Cardiac septum (tissue), 1 donor: ENCODE results near the gene TMEM258. TPM values are rescaled to one million over a fixed set of nuclear protein-coding genes. Genes with fewer than 3 reads are reported as not detected.

Experiments
- DNase-seq: peaks from one replicate; pipeline ENCODE4 v3.0.0-alpha.2; 2020; ENCODE audit warnings: low spot score
- intact Hi-C: fragments of 100-400 bp; cut with DNase I; formaldehyde crosslinking; loops from one replicate; pipeline ENCODE4 v1.14.0; 2022
- total RNA-seq: library from RNA; stranded (reverse); fragmentation: NEBNext Ultra II Directional; extraction: Animal tissue kit (Norgen Biotek cat#: 25700); gene quantifications from one replicate; pipeline ENCODE4 v1.2.1, GENCODE V29; 2021
- donor health status: DM: no; HTN: no; CAD: no.

Gene TMEM258
- total RNA-seq, 1 donor from 2014 or later, result 97.1 TPM

DNA sequence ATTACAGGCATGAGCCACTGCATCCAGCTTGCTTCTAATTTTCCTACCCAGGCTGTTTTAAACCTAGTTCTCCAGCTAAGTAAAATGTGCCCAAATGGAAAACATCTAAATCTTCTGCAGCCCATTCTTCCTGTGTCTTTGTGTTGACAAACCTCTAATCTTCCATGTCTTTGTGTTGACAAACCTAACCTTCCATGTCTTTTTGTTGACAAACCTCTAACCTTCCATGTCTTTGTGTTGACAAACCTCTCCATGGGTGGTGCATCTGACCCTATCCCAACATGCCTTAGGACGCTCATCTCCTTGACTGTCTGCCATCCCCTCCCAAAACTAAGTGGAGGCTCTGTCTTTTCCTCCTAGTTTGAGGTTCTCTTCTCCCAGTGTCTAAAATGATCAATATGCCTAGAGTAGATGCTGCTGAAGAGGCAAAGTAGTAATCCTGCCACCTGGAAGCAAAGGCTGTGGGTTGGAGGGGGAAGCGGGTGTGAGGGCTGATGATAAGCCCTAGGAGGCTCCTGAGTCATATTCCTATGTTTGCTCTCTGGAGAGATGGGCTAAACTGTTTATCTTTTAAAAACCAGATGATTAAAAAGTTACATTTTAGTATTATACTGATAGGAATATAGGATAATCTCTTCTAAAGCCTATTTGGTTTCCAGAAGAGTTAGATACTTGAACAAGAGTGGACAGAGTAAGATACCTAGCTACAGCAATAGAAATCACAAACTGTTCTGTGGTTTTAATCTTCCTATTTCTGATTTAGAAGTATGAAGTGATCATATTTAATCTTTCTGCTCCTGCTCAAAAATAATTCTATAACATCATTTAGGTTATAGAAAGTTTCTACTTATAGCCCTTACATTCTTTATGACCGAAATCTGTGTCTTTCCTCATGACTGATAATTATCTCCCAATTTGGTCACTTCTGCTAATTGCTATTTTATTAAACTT is 8.2 kb upstream of the TMEM258 start:
- no peak for DNase-seq
- intact Hi-C loops, result no loop called here

DNA sequence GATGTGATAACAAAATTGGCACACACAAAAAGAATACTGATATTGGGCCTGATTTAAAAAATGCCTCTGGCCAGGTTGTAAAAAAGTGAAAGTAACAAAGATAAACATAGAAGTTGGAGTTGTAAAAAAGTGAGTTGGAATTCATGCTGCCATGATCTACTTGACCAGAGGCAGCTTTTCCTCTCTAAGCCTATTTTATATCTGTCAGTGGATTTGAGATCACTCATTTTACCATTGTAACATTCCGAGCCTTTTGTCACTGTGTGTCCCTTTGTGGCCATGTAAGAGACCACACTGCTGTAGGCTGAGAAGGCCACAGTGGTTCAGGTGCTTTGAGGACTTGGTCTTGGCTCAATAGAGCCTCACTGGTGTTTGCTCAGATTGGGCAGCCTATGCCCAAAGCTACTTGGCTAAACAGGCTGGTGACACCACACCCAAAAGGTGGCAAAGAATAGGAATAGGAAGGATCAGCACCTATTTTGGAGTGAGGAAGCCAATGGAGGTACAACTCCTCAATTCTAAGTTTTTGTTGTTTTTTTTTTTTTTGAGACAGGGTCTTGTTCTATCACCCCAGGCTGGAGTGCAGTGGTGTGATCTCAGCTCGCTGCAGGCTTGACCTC is 7.4 kb upstream of the TMEM258 start:
- no peak for DNase-seq
- intact Hi-C loops, result loop anchor here (5.0 kb wide), 3 partner anchors 98 to 308 kb away; no protein-coding TSS in a partner anchor

- DNase-seq, result no peak
- intact Hi-C loops, result loop anchor here (1.0 to 5.0 kb wide), 4 partner anchors 100 to 310 kb away; no protein-coding TSS in a partner anchor
Observed at GRCh38 chr11:61797263-61797944, 5.0 kb upstream of the TMEM258 start.

GRCh38 chr11:61795876-61796526 is 3.6 kb upstream of the TMEM258 start:
- no peak for DNase-seq
- intact Hi-C loops, result loop anchor here (5.0 kb wide), 3 partner anchors 101 to 311 kb away; no protein-coding TSS in a partner anchor

DNA sequence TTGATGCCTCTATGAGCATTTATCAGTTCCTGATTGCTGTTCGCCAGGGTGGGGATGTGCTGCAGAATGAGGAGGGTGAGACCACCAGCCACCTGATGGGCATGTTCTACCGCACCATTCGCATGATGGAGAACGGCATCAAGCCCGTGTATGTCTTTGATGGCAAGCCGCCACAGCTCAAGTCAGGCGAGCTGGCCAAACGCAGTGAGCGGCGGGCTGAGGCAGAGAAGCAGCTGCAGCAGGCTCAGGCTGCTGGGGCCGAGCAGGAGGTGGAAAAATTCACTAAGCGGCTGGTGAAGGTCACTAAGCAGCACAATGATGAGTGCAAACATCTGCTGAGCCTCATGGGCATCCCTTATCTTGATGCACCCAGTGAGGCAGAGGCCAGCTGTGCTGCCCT is 3.1 kb upstream of the TMEM258 start:
- intact Hi-C loops, result loop anchor here (5.0 kb wide), 3 partner anchors 102 to 312 kb away; no protein-coding TSS in a partner anchor
- no peak for DNase-seq

DNA sequence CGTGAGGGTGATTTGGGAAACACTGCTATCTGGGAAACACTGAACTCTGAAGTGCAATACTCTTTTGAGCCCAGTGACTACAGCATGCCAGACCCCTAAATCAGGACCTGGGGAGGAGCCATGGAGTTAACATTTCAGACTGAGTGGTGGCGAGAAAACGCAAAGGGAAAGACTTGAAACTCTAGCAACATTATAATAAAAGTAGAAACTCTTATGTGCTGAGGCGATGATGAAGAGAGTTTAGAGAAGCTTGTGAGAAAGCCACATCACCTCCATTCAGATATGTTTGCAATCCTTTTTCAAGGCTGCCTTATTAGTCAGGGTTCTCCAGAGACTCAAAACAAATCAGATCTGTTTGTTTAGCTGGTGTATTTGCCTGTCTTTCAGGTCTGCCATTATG is 2.2 kb upstream of the TMEM258 start:
- no peak for DNase-seq
- intact Hi-C loops, result no loop called here

- no peak for DNase-seq
- intact Hi-C loops, result no loop called here
Observed at GRCh38 chr11:61793829-61794204, 1.4 kb upstream of the TMEM258 start.

GRCh38 chr11:61793083-61793828 is 857 bp upstream of the TMEM258 start:
- intact Hi-C loops, result no loop called here
- DNase-seq, result no peak

DNA sequence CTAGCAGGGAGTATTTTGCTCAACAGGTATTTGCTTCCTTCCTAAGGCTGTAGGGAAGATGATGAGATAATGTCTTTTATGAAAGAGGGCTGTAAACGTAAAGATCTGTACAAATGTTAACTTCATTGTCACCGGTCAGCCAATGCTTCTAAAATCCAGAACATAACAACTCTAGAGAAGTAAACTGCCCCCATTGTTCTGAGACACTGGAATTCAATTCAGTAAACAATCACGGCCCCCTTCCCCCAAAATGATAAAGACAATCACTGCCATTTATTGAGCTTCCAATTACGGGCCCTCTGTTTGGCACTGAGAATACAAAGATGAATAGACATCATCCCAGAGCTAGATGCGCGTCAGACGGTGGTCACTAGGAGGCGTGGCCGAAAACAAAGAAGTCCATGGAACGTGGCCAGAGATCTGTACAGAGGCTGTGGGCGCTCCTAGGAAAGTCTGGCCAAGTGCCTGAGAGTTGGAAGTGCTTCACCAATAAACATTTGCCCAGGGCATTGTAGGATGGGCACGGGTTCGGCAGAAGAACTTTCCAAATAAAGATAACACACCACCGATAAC is 576 bp downstream of the TMEM258 start:
- intact Hi-C loops, result no loop called here
- no peak for DNase-seq

- no peak for DNase-seq
- intact Hi-C loops, result no loop called here
Observed at GRCh38 chr11:61787928-61788491, 4.4 kb downstream of the TMEM258 start.

DNA sequence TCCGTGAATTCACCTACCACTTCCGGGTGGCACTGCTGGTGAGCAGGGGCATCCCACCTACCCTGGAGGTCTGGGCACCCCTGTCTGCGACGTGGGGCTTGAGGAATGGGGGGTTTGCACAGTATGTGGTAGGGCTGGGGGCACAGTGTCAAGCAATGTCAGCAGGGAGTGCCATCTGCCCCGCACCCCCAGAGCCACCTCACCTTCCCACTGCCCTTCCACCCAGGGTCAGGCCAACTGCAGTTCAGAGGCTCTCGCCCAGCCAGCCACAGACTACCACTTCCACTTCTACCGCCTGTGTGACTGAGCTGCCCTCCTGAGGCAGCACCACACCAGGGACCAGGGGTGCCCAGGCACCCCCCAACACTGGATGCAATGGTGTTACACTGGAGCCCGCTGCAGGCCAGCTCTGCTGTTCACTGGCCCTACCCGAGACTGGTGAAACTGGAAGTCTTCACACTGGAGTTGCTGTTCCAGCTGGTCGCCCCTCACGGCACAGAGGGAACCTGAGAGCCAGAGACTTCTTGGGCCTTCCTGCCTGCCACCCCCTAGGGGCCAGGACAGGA is 6.5 kb downstream of the TMEM258 start:
- DNase-seq, result no peak

GRCh38 chr11:61784506-61784805 is 7.9 kb downstream of the TMEM258 start:
- intact Hi-C loops, result no loop called here
- no peak for DNase-seq

More for the DNA sequence above, 6.5 kb downstream of the TMEM258 start:
- intact Hi-C loops, result no loop called here

- intact Hi-C loops, result no loop called here
- DNase-seq, result no peak
Observed at GRCh38 chr11:61783717-61784505, 8.5 kb downstream of the TMEM258 start.

DNA sequence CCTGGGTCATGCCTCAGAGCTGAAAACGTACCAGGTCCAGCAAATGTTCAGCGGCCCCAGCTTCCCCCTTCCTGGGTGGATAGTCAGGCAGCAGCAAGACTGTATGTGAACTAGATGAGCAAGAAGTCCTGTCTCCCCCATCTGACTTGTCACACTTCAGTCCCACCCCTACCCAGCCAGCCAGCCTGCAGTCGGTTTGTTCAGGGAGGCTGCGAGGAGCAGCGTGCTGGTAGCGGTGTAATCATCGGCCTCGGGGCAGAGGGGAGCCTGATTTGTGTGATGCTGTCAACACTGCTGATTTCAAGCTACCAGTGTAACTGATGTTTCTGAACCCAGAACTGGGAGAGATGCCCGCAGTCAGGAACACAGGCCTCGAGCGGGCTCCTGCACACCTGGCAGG is 9.6 kb downstream of the TMEM258 start:
- intact Hi-C loops, result no loop called here

GRCh38 chr11:61782299-61782698 is 10.1 kb downstream of the TMEM258 start:
- DNase-seq, result no peak
- intact Hi-C loops, result no loop called here

More for the DNA sequence above, 9.6 kb downstream of the TMEM258 start:
- DNase-seq, result no peak

DNA sequence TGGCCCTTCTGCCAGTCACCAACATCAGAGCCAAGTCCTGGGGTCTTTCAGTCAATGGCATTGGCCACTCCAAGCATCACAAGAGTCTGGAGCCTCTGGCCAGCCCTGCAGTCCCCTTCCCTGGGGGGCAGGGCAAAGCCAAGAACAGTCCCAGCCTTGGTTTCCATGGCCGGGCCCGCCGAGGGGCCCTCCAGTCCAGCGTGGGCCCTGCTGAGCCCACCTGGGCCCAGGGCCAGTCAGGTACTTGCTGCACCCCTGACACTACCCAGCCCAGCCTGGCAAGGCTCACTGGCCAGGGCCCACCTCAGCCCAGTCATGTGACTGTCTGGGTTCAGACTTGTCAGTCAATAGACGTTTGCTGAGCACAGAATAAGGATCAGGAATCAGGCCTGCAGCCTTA is 10.8 kb downstream of the TMEM258 start:
- no peak for DNase-seq
- intact Hi-C loops, result no loop called here

- no peak for DNase-seq
- intact Hi-C loops, result no loop called here
Observed at GRCh38 chr11:61780581-61781162, 11.7 kb downstream of the TMEM258 start.
